Adipose tissue (tissue), 3 donors: ENCODE measurements around the gene ZNF316. TPM values are rescaled to one million over a fixed set of nuclear protein-coding genes. Genes with fewer than 3 reads are reported as not detected.
"Not testable (repeated sequence)": the region's sequence is repeated elsewhere in the genome, so short reads cannot be mapped to it uniquely, and the experiment has no call there.

Experiments used
- H3K27ac ChIP-seq: one replicate; pipeline ENCODE4 v1.5.1; 2013; ENCODE audit warnings: low read depth, low read length
- WGBS, 3 donors: extraction: QIAGEN DNeasy Blood & Tissue Kit; methylation state at CpG; one replicate each; pipeline ENCODE4 v1.1.7; 2013; 5-methylcytosine and 5-hydroxymethylcytosine counted together
- polyA plus RNA-seq, 3 donors: library from polyadenylated mRNA; stranded (reverse); fragments of 200-250 nt; gene quantifications; one replicate each; pipeline ENCODE4 v1.2.3, GENCODE V29; 2013
- donor health status: healthy with polysubstance abuse.
- donor health status: Bipolar disorder and iron deficiency.
- donor health status: healthy.

Gene ZNF316
- polyA plus RNA-seq, 3 donors, result 11.1 to 20.4 (median 16.9) TPM

- WGBS, 3 donors, result 72 to 83% (median 83%) methylated on average over 4 of the region's 4 CpGs
- no peak overlapping the region for H3K27ac ChIP-seq
Measured at GRCh38 chr7:6618621-6619020, 18.5 kb upstream of the ZNF316 start.

DNA sequence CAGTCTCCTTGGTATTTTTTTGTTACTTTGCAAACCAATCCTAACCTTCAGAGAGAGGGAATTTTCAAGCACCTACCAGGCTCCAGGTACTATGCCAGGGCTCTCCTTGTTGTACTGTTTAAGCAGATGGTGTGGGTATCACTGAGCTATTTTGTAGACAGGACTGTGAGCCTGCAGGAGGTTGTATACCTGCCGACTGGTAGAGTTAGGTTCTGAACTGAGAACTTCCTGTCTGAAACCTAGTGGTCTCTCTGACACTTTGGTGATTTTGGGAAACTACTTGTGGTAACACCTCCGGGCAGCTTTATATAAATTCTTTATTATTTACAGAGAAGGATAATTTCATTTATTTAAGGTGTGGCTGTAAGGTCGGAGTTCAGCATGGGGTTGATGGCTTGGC, 17.2 kb upstream of the ZNF316 start:
- 77 to 88% (median 82%) methylated on average over 3 of the region's 3 CpGs for WGBS, 3 donors
- no peak overlapping the region for H3K27ac ChIP-seq

DNA sequence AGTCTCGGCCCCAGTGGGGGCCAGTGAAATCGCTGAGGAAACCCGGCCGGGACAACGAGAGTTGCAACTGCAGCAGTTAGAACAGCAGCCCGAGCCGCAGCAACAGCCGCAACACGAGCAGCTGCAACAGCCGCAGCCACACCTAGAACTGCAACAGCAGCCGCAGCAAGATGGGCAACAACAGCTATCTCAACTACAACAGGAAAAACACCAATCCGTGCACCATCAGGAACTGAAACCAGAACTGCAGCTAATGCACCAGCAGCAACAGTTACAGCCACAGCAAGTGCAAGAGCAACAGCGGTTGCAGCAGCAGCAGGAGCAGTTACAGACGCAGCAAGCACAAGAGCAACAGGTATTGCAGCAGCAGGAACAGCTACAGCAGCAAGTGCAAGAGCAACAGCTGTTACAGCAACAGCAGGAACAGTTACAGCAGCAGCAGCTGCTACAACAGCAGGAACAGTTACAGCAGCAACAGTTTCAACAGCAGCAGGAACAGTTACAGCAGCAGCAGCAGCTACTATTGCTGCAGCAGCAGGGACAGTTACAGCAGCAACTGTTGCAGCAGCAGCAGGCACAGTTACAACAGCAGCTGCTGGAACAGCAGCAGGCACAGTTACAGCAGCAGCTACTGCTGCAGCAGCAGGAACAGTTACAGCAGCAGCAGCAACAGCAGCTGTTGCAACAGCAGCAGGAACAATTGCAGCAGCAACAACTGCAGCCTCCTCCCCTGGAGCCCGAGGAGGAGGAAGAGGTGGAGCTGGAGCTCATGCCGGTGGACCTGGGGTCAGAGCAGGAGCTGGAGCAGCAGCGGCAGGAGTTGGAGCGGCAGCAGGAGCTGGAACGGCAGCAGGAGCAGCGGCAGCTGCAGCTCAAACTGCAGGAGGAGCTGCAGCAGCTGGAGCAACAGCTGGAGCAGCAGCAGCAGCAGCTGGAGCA, 15.7 kb upstream of the ZNF316 start:
- H3K27ac ChIP-seq, result no peak overlapping the region
- 84 to 90% (median 86%) methylated on average over 20 of the region's 20 CpGs for WGBS, 3 donors

DNA sequence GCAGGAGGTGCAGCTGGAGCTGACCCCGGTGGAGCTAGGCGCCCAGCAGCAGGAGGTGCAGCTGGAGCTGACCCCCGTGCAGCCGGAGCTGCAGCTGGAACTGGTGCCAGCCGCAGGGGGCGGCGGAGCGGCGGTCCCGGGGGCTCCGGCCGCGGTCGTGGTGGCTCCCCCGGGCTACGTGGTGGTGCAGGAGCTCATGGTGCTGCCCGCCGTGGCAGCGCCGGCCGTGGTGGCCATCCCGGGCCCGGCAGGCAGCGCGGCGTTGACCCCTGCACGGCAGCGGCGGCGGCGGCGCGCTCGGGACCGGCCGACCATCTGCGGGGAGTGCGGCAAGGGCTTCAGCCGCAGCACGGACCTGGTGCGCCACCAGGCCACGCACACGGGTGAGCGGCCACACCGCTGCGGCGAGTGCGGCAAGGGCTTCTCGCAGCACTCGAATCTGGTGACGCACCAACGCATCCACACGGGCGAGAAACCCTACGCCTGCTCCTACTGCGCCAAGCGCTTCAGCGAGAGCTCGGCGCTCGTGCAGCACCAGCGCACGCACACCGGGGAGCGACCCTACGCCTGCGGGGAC, 14.9 kb upstream of the ZNF316 start:
- 96 to 98% (median 98%) methylated on average over 47 to 67 of the region's 67 CpGs for WGBS, 3 donors
- no peak overlapping the region for H3K27ac ChIP-seq

DNA sequence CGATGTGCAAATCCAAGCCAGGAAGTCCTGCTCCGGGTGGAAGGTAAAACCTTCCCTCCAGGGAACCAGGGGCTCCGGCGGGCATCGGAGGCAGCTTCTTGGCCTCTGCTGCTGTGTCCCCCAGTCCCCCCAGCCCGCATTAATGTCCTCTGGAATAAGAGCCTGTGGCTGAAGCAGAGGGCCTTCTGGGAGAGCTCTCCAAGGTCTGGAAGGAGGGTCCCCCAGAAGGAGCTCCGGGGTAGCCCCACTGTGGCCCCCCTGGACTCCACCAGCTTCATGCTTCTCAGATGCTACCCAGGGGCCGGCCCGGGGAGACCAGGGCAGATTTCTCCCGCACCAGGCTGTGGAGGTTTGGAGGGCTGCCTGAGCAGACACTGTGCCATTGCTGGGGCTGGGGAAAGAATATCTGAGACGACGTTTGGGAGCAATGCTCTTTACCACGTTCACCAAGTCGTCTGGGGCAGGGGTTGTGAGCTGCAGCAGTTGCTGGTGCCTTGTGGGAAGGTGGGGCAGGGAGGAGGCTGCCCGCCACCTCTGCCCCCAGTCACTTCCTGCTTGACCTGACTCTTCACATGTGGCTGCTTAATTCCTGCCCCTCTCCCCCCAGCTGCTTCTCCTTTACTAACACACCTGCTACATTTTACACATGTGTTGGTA, 13.4 kb upstream of the ZNF316 start:
- H3K27ac ChIP-seq, result no peak overlapping the region
- WGBS, 3 donors, result 71 to 81% (median 72%) methylated on average over 15 of the region's 15 CpGs

DNA sequence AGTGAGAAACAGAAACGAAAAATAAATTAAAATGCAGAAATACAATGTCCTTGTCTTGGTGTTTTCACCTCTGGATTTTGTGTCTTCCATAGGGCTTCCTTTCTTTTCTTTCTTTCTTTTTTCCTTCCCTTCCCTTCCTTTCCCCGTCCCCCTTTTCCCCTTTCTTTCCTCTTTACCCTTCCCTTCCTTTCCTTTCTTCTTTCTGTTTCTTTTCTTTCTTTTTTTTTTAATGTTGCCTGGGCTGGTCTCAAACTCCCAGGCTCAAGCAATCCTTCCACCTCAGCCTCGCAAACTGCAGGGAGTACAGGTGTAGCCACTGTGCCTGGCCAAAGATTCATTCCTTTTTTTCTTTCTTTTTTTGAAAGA, 12.9 kb upstream of the ZNF316 start:
- 67 to 76% (median 67%) methylated on average over 3 of the region's 3 CpGs for WGBS, 3 donors
- no peak overlapping the region for H3K27ac ChIP-seq

DNA sequence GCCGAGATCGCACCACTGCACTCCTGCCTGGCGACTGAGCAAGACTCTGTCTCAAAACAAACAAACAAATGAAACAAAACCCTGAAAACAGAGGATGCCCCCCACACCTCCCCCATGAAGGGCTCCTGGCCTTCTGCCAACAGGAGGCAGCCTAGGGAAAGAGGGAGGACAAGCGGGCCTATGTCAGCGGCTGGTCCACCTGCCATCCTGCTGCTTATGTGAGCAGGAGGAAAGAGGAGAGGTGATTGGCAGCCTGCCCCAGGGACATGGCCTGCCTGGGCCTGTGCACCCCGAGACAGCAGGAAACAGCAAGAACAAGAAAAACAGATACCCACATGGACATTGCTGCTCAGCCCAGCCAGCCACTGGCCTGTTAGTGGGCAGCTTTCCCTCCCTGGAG, 9.1 kb upstream of the ZNF316 start:
- 87 to 96% (median 88%) methylated on average over 6 of the region's 6 CpGs for WGBS, 3 donors
- H3K27ac ChIP-seq, result no peak overlapping the region

DNA sequence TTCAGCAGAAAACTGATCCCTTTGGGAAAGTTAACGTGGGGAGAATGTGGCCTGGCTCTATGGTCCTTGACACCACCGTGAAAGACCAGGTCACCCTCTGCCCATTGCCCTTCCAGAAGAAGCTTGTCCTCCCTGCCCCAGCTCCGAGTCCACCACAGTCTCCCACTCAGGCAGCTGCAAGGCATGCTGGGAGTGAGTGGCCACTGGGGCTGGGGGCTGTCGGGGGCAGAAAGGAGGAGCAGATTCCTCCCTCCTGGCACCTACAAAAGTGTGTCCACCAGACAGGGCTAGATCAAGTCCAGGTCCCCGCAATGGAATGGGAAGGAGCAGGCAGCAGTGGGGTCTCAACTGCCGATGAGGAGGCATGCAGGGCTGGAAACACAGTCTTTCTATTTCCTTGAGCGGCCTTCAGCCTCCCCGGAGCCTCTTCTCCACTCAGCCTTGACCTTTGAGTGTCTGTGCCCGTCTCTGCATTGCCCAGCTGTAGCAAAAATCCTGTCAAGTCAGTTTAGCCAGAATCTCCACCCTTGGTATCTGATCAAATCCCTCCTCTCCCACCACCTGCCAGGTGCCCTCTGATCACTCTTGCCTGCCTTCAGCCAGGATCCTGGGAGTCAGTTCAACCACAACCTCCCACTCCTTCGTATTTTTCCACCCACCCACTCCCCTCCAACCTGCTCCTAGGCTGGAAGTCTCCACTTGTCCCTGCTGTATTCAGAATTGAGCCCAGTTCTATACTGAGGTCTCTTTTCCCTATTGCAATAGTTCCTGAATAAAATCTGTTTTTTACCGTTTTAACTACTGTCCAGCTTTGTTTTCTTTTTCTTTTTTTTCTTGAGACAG, 6.9 kb upstream of the ZNF316 start:
- 60 to 76% (median 70%) methylated on average over 11 of the region's 11 CpGs for WGBS, 3 donors
- H3K27ac ChIP-seq, result no peak overlapping the region

DNA sequence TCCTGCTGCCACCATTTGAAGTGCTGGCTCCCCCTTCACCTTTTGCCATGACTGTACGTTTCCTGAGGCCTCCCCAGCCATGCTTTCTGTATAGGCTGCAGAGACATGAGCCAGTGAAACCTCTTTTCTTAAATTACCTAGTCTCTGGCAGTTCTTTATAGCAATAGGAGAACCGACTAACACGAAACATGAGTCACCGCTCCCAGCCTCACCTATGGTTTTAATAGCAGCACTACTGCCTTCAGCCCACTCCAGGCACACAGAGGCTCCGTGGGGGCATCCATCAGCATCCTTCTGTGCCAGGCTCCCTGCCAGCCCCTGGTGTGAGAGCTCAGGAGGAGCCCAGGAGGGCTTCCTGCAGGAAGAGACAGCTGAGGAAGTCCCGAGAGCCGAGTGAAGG, 5.5 kb upstream of the ZNF316 start:
- 72 to 74% (median 73%) methylated on average over 7 of the region's 7 CpGs for WGBS, 3 donors
- H3K27ac ChIP-seq, result no peak overlapping the region

DNA sequence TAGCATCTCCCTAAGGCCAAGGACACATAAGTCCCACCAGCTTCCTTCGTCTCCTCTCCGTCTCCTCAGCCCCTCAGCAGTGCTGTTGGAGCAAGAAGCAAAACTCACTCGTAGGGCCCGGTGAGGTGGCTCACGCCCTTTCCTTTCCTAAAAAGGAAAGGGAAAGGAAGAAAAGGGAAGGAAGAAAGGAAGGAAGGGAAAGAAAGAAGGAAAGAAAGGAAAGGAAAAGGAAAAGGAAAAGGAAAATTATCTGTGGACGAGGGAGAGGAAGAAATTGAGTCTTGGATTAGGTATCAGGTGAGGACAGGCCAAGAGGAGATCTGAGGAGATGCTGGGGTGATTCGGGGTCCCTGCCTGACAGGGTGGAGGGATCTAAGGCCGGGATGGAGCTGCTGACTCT, 3.1 kb upstream of the ZNF316 start:
- WGBS, 3 donors, result 75 to 81% (median 80%) methylated on average over 8 of the region's 8 CpGs
- H3K27ac ChIP-seq, result no peak overlapping the region

- 53 to 90% (median 67%) methylated on average over 5 of the region's 5 CpGs for WGBS, 3 donors
- H3K27ac ChIP-seq, result not testable (repeated sequence)
Measured at GRCh38 chr7:6634971-6635370, 2.1 kb upstream of the ZNF316 start.

DNA sequence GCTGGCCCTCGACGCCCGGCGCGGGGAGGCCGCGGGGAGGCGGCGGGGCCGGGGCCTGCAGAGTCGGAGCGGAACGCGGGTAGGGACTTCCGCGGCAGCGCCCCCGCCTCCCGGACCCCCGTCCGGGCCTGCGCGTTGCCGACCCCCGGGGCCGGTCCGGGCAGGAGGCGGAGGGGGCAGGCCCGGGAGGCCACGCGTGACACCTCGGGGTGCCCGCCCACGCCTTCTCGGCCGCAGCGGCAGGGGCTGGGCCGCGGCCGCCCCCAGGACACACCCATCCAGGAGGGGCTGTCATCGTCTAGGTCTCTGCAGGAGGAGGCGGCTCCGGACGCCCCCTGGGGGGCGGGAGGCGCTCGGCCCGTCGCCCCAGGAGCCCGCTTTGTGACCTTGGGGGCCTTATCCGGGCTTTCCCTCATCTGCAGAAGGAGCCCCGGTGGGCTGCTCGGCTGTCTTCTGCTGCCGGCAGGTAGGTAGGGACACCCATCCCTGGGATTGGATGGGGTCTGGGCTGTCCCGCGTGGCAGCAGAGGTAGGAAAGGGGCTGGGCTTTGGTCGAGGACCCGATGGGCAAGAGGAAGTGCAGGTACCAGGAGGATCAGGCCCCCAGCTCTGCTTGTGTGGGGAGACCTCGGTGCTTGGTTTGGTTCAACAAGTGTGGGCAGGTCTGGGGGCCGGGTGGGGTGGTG, 569 bp downstream of the ZNF316 start:
- WGBS, 3 donors, result 0 to 2% (median 1%) methylated on average over 39 to 60 of the region's 60 CpGs
- H3K27ac ChIP-seq, result no peak overlapping the region

DNA sequence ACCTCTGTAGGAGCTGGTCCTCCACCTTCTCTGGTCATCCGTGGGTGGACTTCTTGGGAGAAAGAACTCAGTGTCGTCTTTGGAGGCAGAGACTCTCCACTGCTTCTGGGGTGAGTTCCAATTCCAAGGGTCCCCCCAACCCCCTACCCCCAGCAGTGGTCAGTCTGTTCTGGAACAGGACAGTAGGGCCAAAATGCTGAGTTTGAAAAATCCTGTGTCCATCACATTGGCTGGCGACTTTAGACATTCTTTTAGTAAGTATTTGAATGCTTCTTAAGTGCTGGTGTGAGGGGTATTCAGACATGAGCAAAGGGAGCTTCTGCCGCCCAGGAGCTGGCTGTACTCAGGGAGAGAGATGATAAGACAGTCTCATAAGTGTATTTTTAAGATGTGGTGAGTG, 1.9 kb downstream of the ZNF316 start:
- 77 to 80% (median 80%) methylated on average over 4 of the region's 4 CpGs for WGBS, 3 donors
- no peak overlapping the region for H3K27ac ChIP-seq

GRCh38 chr7:6639627-6640026, 2.5 kb downstream of the ZNF316 start:
- 88 to 92% (median 90%) methylated on average over 11 of the region's 11 CpGs for WGBS, 3 donors
- H3K27ac ChIP-seq, result no peak overlapping the region

- H3K27ac ChIP-seq, result no peak overlapping the region
- 65 to 75% (median 70%) methylated on average over 11 of the region's 11 CpGs for WGBS, 3 donors
Measured at GRCh38 chr7:6640246-6640721, 3.2 kb downstream of the ZNF316 start.

- no peak overlapping the region for H3K27ac ChIP-seq
- WGBS, 3 donors, result 82 to 88% (median 88%) methylated on average over 15 of the region's 15 CpGs
Measured at GRCh38 chr7:6641305-6642035, 4.4 kb downstream of the ZNF316 start.

- no peak overlapping the region for H3K27ac ChIP-seq
- 93 to 94% (median 93%) methylated on average over 24 of the region's 24 CpGs for WGBS, 3 donors
Measured at GRCh38 chr7:6642239-6642839, 5.2 kb downstream of the ZNF316 start.
